Measurements from ENCODE around the gene TOR1AIP2. TPM values are rescaled to one million over a fixed set of nuclear protein-coding genes. Genes with fewer than 3 reads are reported as not detected.
A peak's percentile ranks its signal among the peaks of the same experiment; 100 is the strongest.

Gene TOR1AIP2
- total and polyA plus RNA-seq, 4 donors: 9.4 to 64.7 (median 36.1) TPM

GRCh38 chr1:179881642-179882252, 4.1 kb upstream of the TOR1AIP2 start:
- intact Hi-C loops (cut with DNase I): loop anchor here in 1 of 2 donors (1.0 to 5.0 kb wide), 2 partner anchors 73 to 271 kb away; partner anchors contain the start of genes CEP350 and QSOX1
- Histone ChIP-seq H3K36me3 (ENCODE audit: control insufficient read depth in 1 of 2, insufficient read depth in 2 of 2, low read length in 1 of 2) (peaks cover 0 to 2% of the 10 kb centered on the region in 2 donors), H3K9me3 (ENCODE audit: control insufficient read depth, low read length) (no peaks in the 10 kb centered on the region), H3K4me1 (ENCODE audit: control insufficient read depth in 1 of 2, insufficient read depth in 2 of 2, low read length in 2 of 2) (no peaks in the 10 kb centered on the region), H3K4me3 (ENCODE audit: low read length in 2 of 2) (peak overlapping the region; percentile 24 to 48), H3K27me3 (ENCODE audit: control insufficient read depth in 1 of 2, insufficient read depth in 2 of 2, low read length in 1 of 2) (no peaks in the 10 kb centered on the region), H3K27ac (ENCODE audit: low read depth in 1 of 2, low read length in 2 of 2) (peak overlapping the region; percentile 25 to 89)
- 0 to 1% methylated on average over 22 of the region's 22 CpGs for WGBS, 2 donors
- peak in 1 of 2 donors; percentile 95 for DNase-seq
- ATAC-seq (ENCODE audit: low FRiP score): peak; percentile 72

- no peaks in the 10 kb centered on the region for H3K9me3 ChIP-seq (ENCODE audit: control insufficient read depth, low read length)
- DNase-seq (no peak), ATAC-seq (ENCODE audit: low FRiP score) (no peak)
- no peak overlapping the region for H3K27ac ChIP-seq (ENCODE audit: low read depth in 1 of 2, low read length in 2 of 2)
- H3K4me3 ChIP-seq (ENCODE audit: low read length in 2 of 2): no peak overlapping the region
- WGBS, 2 donors: 89 to 91% methylated on average over 2 of the region's 2 CpGs
- H3K36me3 ChIP-seq (ENCODE audit: control insufficient read depth in 1 of 2, insufficient read depth in 2 of 2, low read length in 1 of 2): no peaks in the 10 kb centered on the region
- intact Hi-C loops (cut with DNase I): loop anchor here in 1 of 2 donors (5.0 kb wide), 1 partner anchor 273 kb away; the partner anchor contains the start of gene QSOX1
- no peaks in the 10 kb centered on the region for H3K27me3 ChIP-seq (ENCODE audit: control insufficient read depth in 1 of 2, insufficient read depth in 2 of 2, low read length in 1 of 2)
- no peaks in the 10 kb centered on the region for H3K4me1 ChIP-seq (ENCODE audit: control insufficient read depth in 1 of 2, insufficient read depth in 2 of 2, low read length in 2 of 2)
Measured at GRCh38 chr1:179879797-179880196, 2.2 kb upstream of the TOR1AIP2 start.

- 47 to 59% methylated on average over 3 of the region's 3 CpGs for WGBS, 2 donors
- Histone ChIP-seq H3K27me3 (ENCODE audit: control insufficient read depth in 1 of 2, insufficient read depth in 2 of 2, low read length in 1 of 2) (no peaks in the 10 kb centered on the region), H3K9me3 (ENCODE audit: control insufficient read depth, low read length) (no peaks in the 10 kb centered on the region), H3K4me1 (ENCODE audit: control insufficient read depth in 1 of 2, insufficient read depth in 2 of 2, low read length in 2 of 2) (no peaks in the 10 kb centered on the region), H3K4me3 (ENCODE audit: low read length in 2 of 2) (no peak overlapping the region), H3K36me3 (ENCODE audit: control insufficient read depth in 1 of 2, insufficient read depth in 2 of 2, low read length in 1 of 2) (peaks cover 0 to 3% of the 10 kb centered on the region in 2 donors), H3K27ac (ENCODE audit: low read depth in 1 of 2, low read length in 2 of 2) (no peak overlapping the region)
- ATAC-seq (ENCODE audit: low FRiP score) (no peak), DNase-seq (no peak)
- intact Hi-C loops (cut with DNase I): no loop called here
Measured at GRCh38 chr1:179876300-179876715, 1.3 kb downstream of the TOR1AIP2 start.

GRCh38 chr1:179875596-179876299, 1.9 kb downstream of the TOR1AIP2 start:
- Histone ChIP-seq H3K4me3 (ENCODE audit: low read length in 2 of 2) (no peak overlapping the region), H3K36me3 (ENCODE audit: control insufficient read depth in 1 of 2, insufficient read depth in 2 of 2, low read length in 1 of 2) (peaks cover 0 to 3% of the 10 kb centered on the region in 2 donors), H3K27ac (ENCODE audit: low read depth in 1 of 2, low read length in 2 of 2) (no peak overlapping the region), H3K27me3 (ENCODE audit: control insufficient read depth in 1 of 2, insufficient read depth in 2 of 2, low read length in 1 of 2) (no peaks in the 10 kb centered on the region), H3K9me3 (ENCODE audit: control insufficient read depth, low read length) (no peaks in the 10 kb centered on the region), H3K4me1 (ENCODE audit: control insufficient read depth in 1 of 2, insufficient read depth in 2 of 2, low read length in 2 of 2) (no peaks in the 10 kb centered on the region)
- 83 to 88% methylated on average over 4 of the region's 4 CpGs for WGBS, 2 donors
- ATAC-seq (ENCODE audit: low FRiP score): no peak
- DNase-seq: no peak
- intact Hi-C loops (cut with DNase I): no loop called here

GRCh38 chr1:179873438-179873851, 4.2 kb downstream of the TOR1AIP2 start:
- 91 to 92% methylated on average over 2 of the region's 2 CpGs for WGBS, 2 donors
- H3K4me3 ChIP-seq (ENCODE audit: low read length in 2 of 2): no peak overlapping the region
- intact Hi-C loops (cut with DNase I): no loop called here
- ATAC-seq (ENCODE audit: low FRiP score) (no peak), DNase-seq (no peak)
- no peaks in the 10 kb centered on the region for H3K9me3 ChIP-seq (ENCODE audit: control insufficient read depth, low read length)
- no peaks in the 10 kb centered on the region for H3K27me3 ChIP-seq (ENCODE audit: control insufficient read depth in 1 of 2, insufficient read depth in 2 of 2, low read length in 1 of 2)
- H3K36me3 ChIP-seq (ENCODE audit: control insufficient read depth in 1 of 2, insufficient read depth in 2 of 2, low read length in 1 of 2): peaks cover 0 to 3% of the 10 kb centered on the region in 2 donors
- H3K4me1 ChIP-seq (ENCODE audit: control insufficient read depth in 1 of 2, insufficient read depth in 2 of 2, low read length in 2 of 2): no peaks in the 10 kb centered on the region
- H3K27ac ChIP-seq (ENCODE audit: low read depth in 1 of 2, low read length in 2 of 2): no peak overlapping the region

- Histone ChIP-seq H3K4me3 (ENCODE audit: low read length in 2 of 2) (no peak overlapping the region), H3K27ac (ENCODE audit: low read depth in 1 of 2, low read length in 2 of 2) (peak overlapping the region in 1 of 2 donors; percentile 43), H3K36me3 (ENCODE audit: control insufficient read depth in 1 of 2, insufficient read depth in 2 of 2, low read length in 1 of 2) (peaks cover 0 to 3% of the 10 kb centered on the region in 2 donors), H3K9me3 (ENCODE audit: control insufficient read depth, low read length) (no peaks in the 10 kb centered on the region), H3K4me1 (ENCODE audit: control insufficient read depth in 1 of 2, insufficient read depth in 2 of 2, low read length in 2 of 2) (no peaks in the 10 kb centered on the region), H3K27me3 (ENCODE audit: control insufficient read depth in 1 of 2, insufficient read depth in 2 of 2, low read length in 1 of 2) (no peaks in the 10 kb centered on the region)
- DNase-seq (no peak), ATAC-seq (ENCODE audit: low FRiP score) (no peak)
- 6 to 30% methylated on average over 5 of the region's 5 CpGs for WGBS, 2 donors
- intact Hi-C loops (cut with DNase I): no loop called here
Measured at GRCh38 chr1:179872558-179872957, 5.0 kb downstream of the TOR1AIP2 start.

- intact Hi-C loops (cut with DNase I): no loop called here
- DNase-seq (no peak), ATAC-seq (ENCODE audit: low FRiP score) (no peak)
- H3K4me1 ChIP-seq (ENCODE audit: control insufficient read depth in 1 of 2, insufficient read depth in 2 of 2, low read length in 2 of 2): no peaks in the 10 kb centered on the region
- H3K4me3 ChIP-seq (ENCODE audit: low read length in 2 of 2): no peak overlapping the region
- 36 to 59% methylated on average over 1 of the region's 1 CpG for WGBS, 2 donors
- H3K36me3 ChIP-seq (ENCODE audit: control insufficient read depth in 1 of 2, insufficient read depth in 2 of 2, low read length in 1 of 2): peaks cover 3% of the 10 kb centered on the region in 2 donors
- no peaks in the 10 kb centered on the region for H3K9me3 ChIP-seq (ENCODE audit: control insufficient read depth, low read length)
- H3K27ac ChIP-seq (ENCODE audit: low read depth in 1 of 2, low read length in 2 of 2): peak overlapping the region in 1 of 2 donors; percentile 43
- H3K27me3 ChIP-seq (ENCODE audit: control insufficient read depth in 1 of 2, insufficient read depth in 2 of 2, low read length in 1 of 2): no peaks in the 10 kb centered on the region
Measured at GRCh38 chr1:179871940-179872339, 5.7 kb downstream of the TOR1AIP2 start.

GRCh38 chr1:179870870-179871269, 6.7 kb downstream of the TOR1AIP2 start:
- H3K4me3 ChIP-seq (ENCODE audit: low read length in 2 of 2): no peak overlapping the region
- WGBS, 2 donors: 94% methylated on average over 1 of the region's 1 CpG
- no peaks in the 10 kb centered on the region for H3K4me1 ChIP-seq (ENCODE audit: control insufficient read depth in 1 of 2, insufficient read depth in 2 of 2, low read length in 2 of 2)
- no peaks in the 10 kb centered on the region for H3K27me3 ChIP-seq (ENCODE audit: control insufficient read depth in 1 of 2, insufficient read depth in 2 of 2, low read length in 1 of 2)
- peaks cover 3% of the 10 kb centered on the region in 2 donors for H3K36me3 ChIP-seq (ENCODE audit: control insufficient read depth in 1 of 2, insufficient read depth in 2 of 2, low read length in 1 of 2)
- ATAC-seq (ENCODE audit: low FRiP score) (no peak), DNase-seq (no peak)
- H3K9me3 ChIP-seq (ENCODE audit: control insufficient read depth, low read length): no peaks in the 10 kb centered on the region
- no peak overlapping the region for H3K27ac ChIP-seq (ENCODE audit: low read depth in 1 of 2, low read length in 2 of 2)
- intact Hi-C loops (cut with DNase I): no loop called here
